Measurements from ENCODE around the gene WDR77. TPM values are rescaled to one million over a fixed set of nuclear protein-coding genes. Genes with fewer than 3 reads are reported as not detected.

The WDR77 gene
- total and polyA plus RNA-seq, 9 donors, result 12.7 to 68.4 (median 21.7) TPM

GRCh38 chr1:111436726-111437125, 12.3 kb downstream of the WDR77 start:
- TF ChIP-seq POLR2A (IDR thresholded peaks at IDR 0.05) (no peak), EP300 (IDR thresholded peaks at IDR 0.05) (no peak)
- TF ChIP-seq, protein P1, sequence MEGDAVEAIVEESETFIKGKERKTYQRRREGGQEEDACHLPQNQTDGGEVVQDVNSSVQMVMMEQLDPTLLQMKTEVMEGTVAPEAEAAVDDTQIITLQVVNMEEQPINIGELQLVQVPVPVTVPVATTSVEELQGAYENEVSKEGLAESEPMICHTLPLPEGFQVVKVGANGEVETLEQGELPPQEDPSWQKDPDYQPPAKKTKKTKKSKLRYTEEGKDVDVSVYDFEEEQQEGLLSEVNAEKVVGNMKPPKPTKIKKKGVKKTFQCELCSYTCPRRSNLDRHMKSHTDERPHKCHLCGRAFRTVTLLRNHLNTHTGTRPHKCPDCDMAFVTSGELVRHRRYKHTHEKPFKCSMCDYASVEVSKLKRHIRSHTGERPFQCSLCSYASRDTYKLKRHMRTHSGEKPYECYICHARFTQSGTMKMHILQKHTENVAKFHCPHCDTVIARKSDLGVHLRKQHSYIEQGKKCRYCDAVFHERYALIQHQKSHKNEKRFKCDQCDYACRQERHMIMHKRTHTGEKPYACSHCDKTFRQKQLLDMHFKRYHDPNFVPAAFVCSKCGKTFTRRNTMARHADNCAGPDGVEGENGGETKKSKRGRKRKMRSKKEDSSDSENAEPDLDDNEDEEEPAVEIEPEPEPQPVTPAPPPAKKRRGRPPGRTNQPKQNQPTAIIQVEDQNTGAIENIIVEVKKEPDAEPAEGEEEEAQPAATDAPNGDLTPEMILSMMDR (IDR thresholded peaks at IDR 0.05), result no peak
- intact Hi-C loops (cut with DNase I), result no loop called here
- H3K4me1 ChIP-seq (ENCODE audit: insufficient read depth), result no peaks in the 10 kb centered on the region
- 51 to 60% (median 52%) methylated on average over 3 of the region's 3 CpGs for WGBS, 3 donors
- no peaks in the 10 kb centered on the region for H3K27me3 ChIP-seq
- DNase-seq, result no peak
- no peaks in the 10 kb centered on the region for H3K9me3 ChIP-seq
- H3K36me3 ChIP-seq, result no peaks in the 10 kb centered on the region
- H3K27ac ChIP-seq, result no peak overlapping the region
- H3K4me3 ChIP-seq, result no peak overlapping the region

DNA sequence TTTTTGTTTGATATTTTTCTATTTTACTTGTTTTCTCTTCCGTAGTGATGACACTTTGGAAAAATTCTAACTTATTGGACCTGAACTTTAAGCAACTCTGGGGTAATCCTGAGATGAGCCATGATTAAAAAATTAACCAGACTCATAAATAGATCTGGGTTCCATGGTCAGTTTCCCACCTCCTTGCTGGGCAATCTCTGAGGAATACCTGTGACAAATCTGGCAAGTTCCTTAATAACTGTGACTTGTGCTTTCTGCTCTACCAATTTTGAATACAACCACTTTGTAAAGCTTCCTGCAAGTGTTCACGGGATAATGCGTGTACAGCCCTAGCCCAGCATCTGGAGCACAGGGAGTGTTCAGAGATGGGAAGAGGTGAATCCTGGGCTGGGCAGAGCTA, 24.8 kb downstream of the WDR77 start:
- WGBS, 3 donors, result 89 to 91% (median 90%) methylated on average over 3 of the region's 3 CpGs
- H3K4me1 ChIP-seq (ENCODE audit: insufficient read depth), result no peaks in the 10 kb centered on the region
- DNase-seq, result no peak
- H3K27me3 ChIP-seq, result no peaks in the 10 kb centered on the region
- H3K9me3 ChIP-seq, result no peaks in the 10 kb centered on the region
- H3K36me3 ChIP-seq, result no peaks in the 10 kb centered on the region
- no peak for TF ChIP-seq POLR2A (IDR thresholded peaks at IDR 0.05)
- TF ChIP-seq EP300 (IDR thresholded peaks at IDR 0.05), result no peak
- TF ChIP-seq, protein P1 (IDR thresholded peaks at IDR 0.05), result no peak
- no peak overlapping the region for H3K4me3 ChIP-seq
- no peak overlapping the region for H3K27ac ChIP-seq
- intact Hi-C loops (cut with DNase I), result no loop called here

- H3K4me1 ChIP-seq (ENCODE audit: insufficient read depth), result peaks cover 7% of the 10 kb centered on the region
- no peaks in the 10 kb centered on the region for H3K27me3 ChIP-seq
- no peak overlapping the region for H3K27ac ChIP-seq
- DNase-seq, result no peak
- no peaks in the 10 kb centered on the region for H3K36me3 ChIP-seq
- TF ChIP-seq POLR2A (IDR thresholded peaks at IDR 0.05), result no peak
- no peak for TF ChIP-seq EP300 (IDR thresholded peaks at IDR 0.05)
- TF ChIP-seq, protein P1 (IDR thresholded peaks at IDR 0.05), result no peak
- H3K4me3 ChIP-seq, result no peak overlapping the region
- intact Hi-C loops (cut with DNase I), result no loop called here
- H3K9me3 ChIP-seq, result no peaks in the 10 kb centered on the region
- WGBS, 3 donors, result 87 to 90% (median 89%) methylated on average over 13 of the region's 13 CpGs
Observed at GRCh38 chr1:111422546-111423391, 26.3 kb downstream of the WDR77 start.

- WGBS, 3 donors, result 79 to 82% (median 80%) methylated on average over 5 of the region's 5 CpGs
- Histone ChIP-seq H3K4me1 (ENCODE audit: insufficient read depth) (peaks cover 8% of the 10 kb centered on the region), H3K27me3 (no peaks in the 10 kb centered on the region), H3K27ac (no peak overlapping the region), H3K9me3 (no peaks in the 10 kb centered on the region), H3K36me3 (no peaks in the 10 kb centered on the region), H3K4me3 (no peak overlapping the region)
- intact Hi-C loops (cut with DNase I), result no loop called here
- TF ChIP-seq POLR2A (IDR thresholded peaks at IDR 0.05) (no peak), EP300 (IDR thresholded peaks at IDR 0.05) (no peak)
- TF ChIP-seq, protein P1 (IDR thresholded peaks at IDR 0.05), result no peak
- DNase-seq, result no peak
Observed at GRCh38 chr1:111420377-111420776, 28.7 kb downstream of the WDR77 start.
